IMR-90 (cell line): Measurements from ENCODE around the gene GOLT1A. TPM values are rescaled to one million over a fixed set of nuclear protein-coding genes. Genes with fewer than 3 reads are reported as not detected.

Source experiments
- ATAC-seq: fragments of 200-7000 bp; cut with Tn5 transposase; 2 replicates; pipeline ENCODE4 v1.9.1; 2020; ENCODE audit warnings: low read depth, mild to moderate bottlenecking, moderate library complexity
- BruUV-seq: library from RNA; stranded (reverse); fragments of 400-500 nt; replicated peaks from 2 replicates; lab custom pipeline; 2021; lab: Mats Ljungman, UMichigan
- CTCF ChIA-PET: fragments of 300-600 bp; formaldehyde crosslinking; extraction: SDS; loops from one replicate; lab custom pipeline; 2021; ENCODE audit warnings: antibody characterized with exemption; lab: Yijun Ruan, JAX
- POLR2A ChIA-PET: fragments of 300-600 bp; sonication (Branson Sonifier 250); formaldehyde crosslinking; loops from one replicate; lab custom pipeline; 2022; ENCODE audit warnings: antibody characterized with exemption; ENCODE audit not compliant: unreplicated experiment; lab: Charles Lee
- DNase-seq: peaks from one replicate; pipeline ENCODE4 v3.0.0; 2013
- H2AFZ ChIP-seq: replicated peaks from 2 replicates; pipeline ENCODE3; 2013; ENCODE audit warnings: low read length, mild to moderate bottlenecking; ENCODE audit not compliant: poor library complexity
- H2AK5ac ChIP-seq: 2 replicates; pipeline ENCODE4 v1.6.1; 2013; ENCODE audit warnings: low read depth, low read length, inconsistent platforms
- H2AK9ac ChIP-seq: replicated peaks from 2 replicates; pipeline ENCODE3; 2013; ENCODE audit warnings: mild to moderate bottlenecking, low read depth, low read length, moderate library complexity; ENCODE audit not compliant: poor library complexity
- H2BK120ac ChIP-seq: 2 replicates; pipeline ENCODE4 v1.6.1; 2013; ENCODE audit warnings: low read depth, low read length, inconsistent platforms
- H2BK15ac ChIP-seq: 3 replicates; pipeline ENCODE4 v1.6.1; 2013; ENCODE audit warnings: low read depth, low read length, inconsistent platforms
- H2BK20ac ChIP-seq: 2 replicates; pipeline ENCODE4 v1.6.1; 2013; ENCODE audit warnings: low read depth, mild to moderate bottlenecking, inconsistent platforms, low read length, moderate library complexity
- H2BK5ac ChIP-seq: 2 replicates; pipeline ENCODE4 v1.6.1; 2013; ENCODE audit warnings: mild to moderate bottlenecking, low read depth, low read length, inconsistent platforms; ENCODE audit not compliant: poor library complexity, severe bottlenecking
- H3K14ac ChIP-seq: replicated peaks from 2 replicates; pipeline ENCODE4 v1.6.1; 2013; ENCODE audit warnings: low read depth, low read length, inconsistent platforms
- H3K18ac ChIP-seq: 2 replicates; pipeline ENCODE4 v1.6.1; 2013; ENCODE audit warnings: low read depth, low read length, control low read depth
- H3K23ac ChIP-seq: 2 replicates; pipeline ENCODE4 v1.6.1; 2013; ENCODE audit warnings: low read depth, low read length, inconsistent platforms
- H3K27ac ChIP-seq: 2 replicates; pipeline ENCODE4 v1.5.1; 2013; ENCODE audit warnings: mild to moderate bottlenecking, control low read depth, low read length; ENCODE audit not compliant: insufficient read depth
- H3K27me3 ChIP-seq: 2 replicates; pipeline ENCODE4 v1.6.1; 2013; ENCODE audit warnings: low read length; ENCODE audit not compliant: control insufficient read depth, insufficient read depth
- H3K36me3 ChIP-seq: 2 replicates; pipeline ENCODE4 v1.6.1; 2013; ENCODE audit warnings: low read length, mixed read lengths; ENCODE audit not compliant: control insufficient read depth, insufficient read depth
- H3K4ac ChIP-seq: 2 replicates; pipeline ENCODE4 v1.6.1; 2013; ENCODE audit warnings: low read depth, low read length, inconsistent platforms
- H3K4me1 ChIP-seq: 2 replicates; pipeline ENCODE4 v1.6.1; 2013; ENCODE audit warnings: low read length, mixed read lengths; ENCODE audit not compliant: control insufficient read depth, insufficient read depth
- H3K4me2 ChIP-seq: 2 replicates; pipeline ENCODE4 v1.6.1; 2013; ENCODE audit warnings: low read depth, mild to moderate bottlenecking, control low read depth, low read length, moderate library complexity
- H3K4me3 ChIP-seq: 2 replicates; pipeline ENCODE4 v1.5.1; 2013; ENCODE audit warnings: low read depth, mild to moderate bottlenecking, control low read depth, low read length, moderate library complexity; ENCODE audit not compliant: insufficient read depth
- H3K56ac ChIP-seq: 2 replicates; pipeline ENCODE4 v1.6.1; 2013; ENCODE audit warnings: low read length, inconsistent platforms; ENCODE audit not compliant: insufficient read depth; ENCODE audit errors: extremely low read depth
- H3K79me1 ChIP-seq, 2 experiments: 2 replicates each; pipeline ENCODE4 v1.6.1; 2013; ENCODE audit warnings: low read length in 2 of 2, inconsistent platforms in 1 of 2, low read depth in 1 of 2
- H3K9ac ChIP-seq: 2 replicates; pipeline ENCODE4 v1.6.1; 2013; ENCODE audit warnings: low read depth, low read length, control low read depth
- H3K9me1 ChIP-seq: 2 replicates; pipeline ENCODE4 v1.6.1; 2013; ENCODE audit warnings: low read length, inconsistent platforms; ENCODE audit not compliant: insufficient read depth
- H3K9me3 ChIP-seq: 2 replicates; pipeline ENCODE4 v1.6.1; 2013; ENCODE audit warnings: low read length; ENCODE audit not compliant: control insufficient read depth, insufficient read depth
- H4K20me1 ChIP-seq: 2 replicates; pipeline ENCODE4 v1.6.1; 2013; ENCODE audit warnings: low read length, inconsistent platforms; ENCODE audit not compliant: insufficient read depth
- H4K5ac ChIP-seq: 2 replicates; pipeline ENCODE4 v1.6.1; 2013; ENCODE audit warnings: mild to moderate bottlenecking, low read depth, low read length, control low read depth
- H4K8ac ChIP-seq, 2 experiments: 2 replicates each; pipeline ENCODE4 v1.6.1; 2013; ENCODE audit warnings: low read depth in 2 of 2, low read length in 2 of 2, control low read depth in 1 of 2, inconsistent platforms in 1 of 2
- H4K91ac ChIP-seq: 2 replicates; pipeline ENCODE4 v1.6.1; 2013; ENCODE audit warnings: low read depth, low read length, inconsistent platforms; ENCODE audit not compliant: insufficient read depth
- CEBPB ChIP-seq: IDR thresholded peaks from 2 replicates; pipeline ENCODE4 v1.6.1; 2012; ENCODE audit warnings: low read depth, low read length, improper control_type of control experiment
- NFE2L2 ChIP-seq: fragments of 150-350 bp; IDR thresholded peaks from 2 replicates; pipeline ENCODE4 v1.6.1; 2016; ENCODE audit warnings: low read depth, mild to moderate bottlenecking, low read length
- SMC3 ChIP-seq: fragments of 150-350 bp; IDR thresholded peaks from 2 replicates; pipeline ENCODE4 v1.6.1; 2016; ENCODE audit warnings: low read depth, mild to moderate bottlenecking, antibody characterized with exemption, low read length, moderate library complexity
- USF2 ChIP-seq: fragments of 150-350 bp; IDR thresholded peaks from 2 replicates; pipeline ENCODE4 v1.6.1; 2017; ENCODE audit warnings: mild to moderate bottlenecking, antibody characterized with exemption, low read length, low read depth
- WGBS, 2 experiments: methylation state at CpG; one replicate each; pipeline versions ENCODE4 v1.1.5 to v1.1.7; 2013; ENCODE audit warnings: missing lambda C conversion rate in 2 of 2; ENCODE audit not compliant: insufficient read length in 1 of 2; ENCODE audit errors: extremely low coverage in 2 of 2; 5-methylcytosine and 5-hydroxymethylcytosine counted together
- dilution Hi-C: fragments of 300-500 bp; cut with HindIII; formaldehyde crosslinking; loops from one replicate; pipeline ENCODE4 v1.14.3; 2018; ENCODE audit warnings: low sequenced_read_pairs; ENCODE audit not compliant: unreplicated experiment
- in situ Hi-C: fragments of 300-500 bp; cut with MboI; formaldehyde crosslinking; loops from 3 replicates; pipeline ENCODE4 v1.14.3; 2019; ENCODE audit warnings: low sequenced_read_pairs, inconsistent platforms, mixed read lengths
- intact Hi-C: fragments of 100-400 bp; cut with micrococcal nuclease; formaldehyde crosslinking; loops from 2 replicates; pipeline ENCODE4 v1.10.0; 2022
- polyA plus RNA-seq, 3 experiments: library from polyadenylated mRNA; depleted of rRNA; stranded (reverse); fragments of >200 nt; gene quantifications; 2 replicates each; pipeline ENCODE4 v1.2.3, GENCODE V29; 2012; ENCODE audit warnings: low replicate concordance in 1 of 3
- total RNA-seq: library from RNA; depleted of rRNA; stranded (reverse); fragments of >200 nt; gene quantifications from 2 replicates; pipeline ENCODE4 v1.2.3, GENCODE V29; 2012

The GOLT1A gene
- total and polyA plus RNA-seq, 2 of the 4 experiments (the other 2 are of a cell fraction): 0.32 TPM; not detected in 1

GRCh38 chr1:204219971-204220616, 6.3 kb upstream of the GOLT1A start:
- in situ Hi-C loops: no loop called here
- H3K27ac ChIP-seq: no peak overlapping the region
- intact Hi-C loops: no loop called here
- no peak overlapping the region for H3K14ac ChIP-seq
- no peak overlapping the region for H3K4me2 ChIP-seq
- H3K9ac ChIP-seq: no peak overlapping the region
- BruUV-seq: no TSS peak
- H3K18ac ChIP-seq: no peak overlapping the region
- no peak overlapping the region for H3K4me3 ChIP-seq
- H2AK9ac ChIP-seq: no peak overlapping the region
- no peak overlapping the region for H4K91ac ChIP-seq
- ATAC-seq: peak; percentile 14; the same call in 1 of the 2 replicates
- no peak overlapping the region for H2BK5ac ChIP-seq
- ChIA-PET CTCF (interaction anchor here (1.2 kb wide), 1 partner anchor 13 kb away, joined by 3 read pairs; no protein-coding TSS in a partner anchor), POLR2A (no interaction called here)
- no peak overlapping the region for H4K8ac ChIP-seq
- peaks cover 17% of the 10 kb centered on the region; the same call in 1 of the 2 replicates for H3K36me3 ChIP-seq
- H4K20me1 ChIP-seq: no peaks in the 10 kb centered on the region
- H2BK120ac ChIP-seq: no peak overlapping the region
- no peak overlapping the region for H3K56ac ChIP-seq
- peaks cover 2% of the 10 kb centered on the region for H3K4me1 ChIP-seq
- H3K79me1 ChIP-seq: no peaks in the 10 kb centered on the region
- WGBS, 2 experiments: 97% methylated on average over 5 of the region's 10 CpGs; no CpG with 5 or more reads in 1 of the 2 experiments
- no peak for DNase-seq
- no peak overlapping the region for H3K23ac ChIP-seq
- no peak overlapping the region for H2BK15ac ChIP-seq
- no peak overlapping the region for H4K5ac ChIP-seq
- no peak overlapping the region for H3K4ac ChIP-seq
- H2AK5ac ChIP-seq: no peak overlapping the region
- peaks cover 6% of the 10 kb centered on the region for H3K9me1 ChIP-seq
- H2AFZ ChIP-seq: no peak overlapping the region
- dilution Hi-C loops: no loop called here
- no peaks in the 10 kb centered on the region for H3K9me3 ChIP-seq
- no peak overlapping the region for H2BK20ac ChIP-seq
- TF ChIP-seq SMC3: no peak
- no peak for TF ChIP-seq USF2
- TF ChIP-seq NFE2L2: no peak
- TF ChIP-seq CEBPB: peak; percentile 62
- H3K27me3 ChIP-seq: no peaks in the 10 kb centered on the region
